HG03196 (cell line): ENCODE results near the gene GNRHR.
A peak's percentile ranks its signal among the peaks of the same experiment; 100 is the strongest.

Experiments used
- ATAC-seq: cut with Tn5 transposase; IDR thresholded peaks from one replicate; pipeline ENCODE4 v1.9.1; 2021; ENCODE audit not compliant: unreplicated experiment

Gene GNRHR

DNA sequence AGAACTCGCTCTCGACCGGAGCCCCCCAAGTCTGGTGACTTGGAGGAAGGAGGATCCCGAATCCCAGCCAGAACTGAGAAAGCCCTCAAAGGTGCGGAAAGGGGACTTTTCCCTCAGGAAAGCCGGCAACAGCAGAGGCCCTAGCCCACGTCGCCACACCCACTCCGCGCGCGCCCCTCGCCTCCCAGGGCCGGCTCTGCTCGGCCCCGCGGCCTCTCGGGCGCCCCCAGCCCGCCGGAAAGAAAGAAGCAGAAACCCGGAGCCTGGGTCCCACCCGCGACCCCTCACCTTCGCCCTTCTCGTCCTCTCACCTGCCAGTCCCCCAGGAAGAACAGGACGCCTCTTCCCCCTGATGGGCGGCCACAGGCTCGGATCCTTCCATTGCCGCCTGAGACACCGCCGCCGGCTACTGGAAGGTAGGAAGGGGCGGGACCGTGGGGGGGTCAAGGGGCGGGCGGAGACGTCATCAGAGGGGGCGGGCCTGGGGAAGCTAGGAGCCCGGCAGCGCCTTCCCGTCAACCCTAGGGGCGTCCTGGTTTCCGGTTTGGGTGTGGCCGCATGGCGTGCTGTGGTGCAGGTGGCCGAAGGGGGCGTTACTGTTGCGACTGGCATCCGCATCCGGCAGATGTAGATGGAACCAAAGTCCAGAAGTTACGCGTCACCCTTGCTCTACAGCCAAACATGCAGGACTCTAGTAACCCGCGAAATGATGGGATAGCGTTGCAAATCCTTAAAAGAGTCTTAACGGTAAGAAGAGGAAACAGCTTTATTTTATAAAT lies 53.3 kb downstream of the GNRHR start, which contains the start of gene UBA6:
UBA6 (minus strand) TSS at position 418 of the 779 bp plus-strand sequence; CDS start at position 382, 36 bp downstream.
- peak; percentile 98 for ATAC-seq

DNA sequence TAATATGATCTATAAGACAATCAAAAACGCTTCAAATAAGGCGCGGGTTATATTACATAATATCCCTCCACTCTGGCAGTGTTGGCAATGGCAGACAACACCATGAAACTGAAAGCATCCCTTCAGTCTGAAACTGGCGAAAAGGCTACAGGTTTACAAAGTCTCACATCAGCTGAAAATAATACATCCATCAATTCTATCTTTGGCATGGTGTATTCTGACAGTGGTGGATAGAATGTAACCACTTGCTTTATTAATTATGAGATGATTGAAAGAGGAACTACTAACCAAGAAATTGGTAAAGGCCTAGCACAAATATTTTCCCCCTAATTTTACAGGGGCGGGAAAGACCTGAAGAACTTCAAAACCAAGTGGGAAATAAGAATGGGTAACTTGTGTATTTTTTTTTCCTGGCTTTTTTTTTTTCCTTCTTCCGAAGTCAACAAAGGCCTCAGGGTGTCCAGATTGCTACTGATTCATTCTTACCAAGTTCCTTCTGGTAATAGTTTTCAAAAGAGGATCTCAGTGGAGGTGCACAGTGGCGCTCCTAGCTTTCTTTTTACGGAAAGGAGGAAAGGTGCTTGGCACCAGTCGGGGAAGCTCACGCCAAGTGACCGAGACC lies 54.0 kb downstream of the GNRHR start:
- ATAC-seq = peak; percentile 24

DNA sequence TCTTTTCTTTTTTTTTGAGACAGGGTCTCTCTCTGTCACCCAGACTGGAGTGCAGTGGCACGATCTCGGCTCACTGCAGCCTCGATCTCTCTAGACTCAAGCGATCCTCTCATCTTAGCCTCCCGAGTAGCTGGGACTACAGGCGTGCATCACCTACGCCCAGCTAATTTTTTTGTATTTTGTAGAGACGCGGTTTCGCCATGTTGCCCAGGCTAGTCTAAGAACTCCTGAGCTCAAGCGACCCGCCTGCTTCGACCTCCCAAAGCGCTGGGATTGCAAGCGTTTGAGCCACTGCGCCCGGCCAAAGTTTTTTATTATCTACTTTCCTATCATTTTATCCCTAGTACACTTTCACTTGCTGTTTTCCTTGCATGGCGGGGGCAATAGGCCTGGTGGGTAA lies 54.6 kb downstream of the GNRHR start:
- ATAC-seq = no peak

DNA sequence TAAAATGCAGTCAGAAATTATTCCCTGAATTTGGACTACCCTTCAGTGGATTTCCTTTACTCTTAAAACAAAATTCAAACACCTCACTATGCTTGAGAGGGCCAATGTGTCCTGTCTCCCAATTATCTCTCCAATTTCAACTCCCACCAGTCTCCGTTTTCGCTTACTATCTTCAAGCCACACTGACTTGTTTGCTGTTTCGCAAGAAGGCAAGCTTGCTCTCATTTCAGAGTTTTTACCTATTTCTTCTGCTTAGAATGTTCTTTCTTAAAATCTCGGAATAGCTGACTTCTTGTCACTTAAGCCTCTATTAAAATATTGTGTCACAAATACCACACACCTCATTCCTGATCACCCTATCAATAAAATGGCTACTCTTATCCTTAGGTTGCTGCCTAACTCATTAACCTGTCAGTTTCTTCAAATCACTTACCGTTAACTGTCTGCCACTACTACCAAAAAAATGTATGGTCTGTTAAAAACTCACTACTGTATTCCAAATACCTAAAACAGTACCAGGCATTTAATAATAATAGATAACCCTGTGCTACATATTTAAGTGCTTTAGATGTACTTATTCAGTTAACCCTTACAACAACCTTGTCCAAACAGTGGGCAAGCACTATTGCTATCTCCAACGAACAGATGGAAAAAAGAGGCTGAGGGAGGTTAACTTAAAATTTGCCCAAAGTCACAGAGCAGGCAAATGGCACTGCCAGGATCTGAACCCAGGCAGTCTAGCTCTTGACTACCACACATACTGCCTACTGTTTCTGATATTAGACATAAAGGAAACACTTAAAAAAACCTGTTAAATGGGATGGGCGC lies 56.1 kb downstream of the GNRHR start:
- ATAC-seq = no peak

DNA sequence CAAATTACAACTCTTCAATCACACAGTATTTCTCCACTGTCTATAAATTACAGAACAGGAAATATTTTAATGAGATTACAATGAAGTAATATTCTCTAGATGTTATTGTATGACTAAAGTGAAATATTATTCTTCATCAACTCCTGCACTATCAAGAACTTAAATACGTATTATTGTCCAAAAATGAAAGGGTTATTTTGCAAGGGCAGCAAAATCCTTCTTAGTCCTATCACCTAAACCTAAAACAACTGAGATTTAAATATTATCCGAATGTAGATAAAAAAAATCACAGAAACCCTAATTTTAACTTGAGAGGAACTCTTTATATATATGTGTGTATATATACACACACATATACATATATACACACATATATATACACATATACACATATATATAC lies 58.1 kb downstream of the GNRHR start:
- ATAC-seq = no peak

DNA sequence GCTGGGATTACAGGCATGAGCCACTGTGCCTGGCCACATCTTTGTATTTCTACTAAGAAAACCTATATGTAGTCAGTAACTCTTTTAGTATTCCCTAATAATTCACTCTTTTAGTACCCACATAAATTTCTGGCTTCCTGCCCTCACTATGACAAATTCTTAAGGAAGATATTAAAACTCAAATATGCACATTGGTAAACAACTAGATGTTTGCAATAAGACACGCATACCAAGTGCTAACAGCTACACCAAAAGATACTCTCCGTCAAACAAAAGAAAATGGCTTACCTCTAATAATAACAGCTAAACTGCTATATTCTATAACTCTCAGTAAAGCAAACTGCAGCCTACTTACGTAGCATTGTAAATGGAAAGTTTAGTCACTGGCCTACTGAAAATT lies 59.5 kb downstream of the GNRHR start:
- ATAC-seq = no peak

DNA sequence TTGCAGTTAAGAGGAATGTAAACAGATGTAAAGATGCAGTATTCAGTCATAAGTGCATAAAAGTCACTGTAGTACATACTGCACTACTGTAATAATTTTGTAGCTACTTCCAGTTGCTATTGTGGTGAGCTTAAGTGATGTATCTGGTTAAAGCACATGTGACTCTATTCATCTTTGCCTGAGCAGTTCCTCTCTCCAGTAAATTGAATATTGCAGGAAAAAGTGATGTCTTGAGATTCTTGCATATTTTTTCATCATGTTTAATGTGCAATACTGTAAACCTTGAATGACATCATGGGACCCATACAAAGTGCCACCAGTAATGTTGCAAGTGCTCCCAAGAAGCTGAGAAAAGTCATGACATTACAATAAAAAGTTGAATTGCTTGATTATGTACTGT lies 62.9 kb downstream of the GNRHR start:
- no peak for ATAC-seq
